Activated CD8-positive, alpha-beta T cell treated with anti-CD3 and anti-CD28 coated beads for 36 hours (primary cell): ENCODE measurements around the gene ETV1. TPM values are rescaled to one million over a fixed set of nuclear protein-coding genes. Genes with fewer than 3 reads are reported as not detected.

Source experiments
- ATAC-seq: fragments of 200-7000 bp; cut with Tn5 transposase; one replicate; pipeline ENCODE4 v1.10.0; 2021; ENCODE audit warnings: mild to moderate bottlenecking, moderate library complexity
- CTCF ChIA-PET: fragments of 350-600 bp; sonication (Branson Sonifier 250); formaldehyde crosslinking; loops from one replicate; lab custom pipeline; 2021; ENCODE audit warnings: antibody characterized with exemption; lab: Charles Lee
- POLR2A ChIA-PET: fragments of 350-600 bp; sonication (Branson Sonifier 250); formaldehyde crosslinking; loops from one replicate; lab custom pipeline; 2021; ENCODE audit warnings: antibody characterized with exemption; lab: Charles Lee
- DNase-seq: peaks from one replicate; pipeline ENCODE4 v3.0.0-alpha.2; 2020
- H3K27ac Mint-ChIP-seq: one replicate; pipeline ENCODE4 v1.8.0; 2021; ENCODE audit warnings: mild to moderate bottlenecking, mixed read lengths
- H3K27me3 Mint-ChIP-seq: one replicate; pipeline ENCODE4 v1.8.0; 2021; ENCODE audit warnings: mixed read lengths
- H3K36me3 Mint-ChIP-seq: one replicate; pipeline ENCODE4 v1.8.0; 2021; ENCODE audit warnings: low read depth, mixed read lengths
- H3K4me1 Mint-ChIP-seq: one replicate; pipeline ENCODE4 v1.8.0; 2021; ENCODE audit warnings: low read depth, mixed read lengths
- H3K4me3 Mint-ChIP-seq: one replicate; pipeline ENCODE4 v1.8.0; 2021; ENCODE audit warnings: mild to moderate bottlenecking, moderate library complexity, mixed read lengths
- H3K9me3 Mint-ChIP-seq: one replicate; pipeline ENCODE4 v1.8.0; 2021; ENCODE audit warnings: mixed read lengths
- intact Hi-C: fragments of 100-400 bp; cut with micrococcal nuclease; formaldehyde crosslinking; loops from one replicate; pipeline ENCODE4 v1.10.0; 2022
- total RNA-seq, 2 experiments: library from RNA; stranded (reverse); gene quantifications; one replicate each; pipeline ENCODE4 v1.2.3, GENCODE V29; 2021
- TF ChIP-seq, protein P1 (sequence below): fragments of 200-600 bp; IDR thresholded peaks from one replicate; pipeline ENCODE4 v1.8.0; 2022; ENCODE audit warnings: antibody characterized with exemption, mild to moderate bottlenecking

Gene ETV1
- total RNA-seq, 2 experiments from 2014 or later = 0.18 to 0.56 TPM

DNA sequence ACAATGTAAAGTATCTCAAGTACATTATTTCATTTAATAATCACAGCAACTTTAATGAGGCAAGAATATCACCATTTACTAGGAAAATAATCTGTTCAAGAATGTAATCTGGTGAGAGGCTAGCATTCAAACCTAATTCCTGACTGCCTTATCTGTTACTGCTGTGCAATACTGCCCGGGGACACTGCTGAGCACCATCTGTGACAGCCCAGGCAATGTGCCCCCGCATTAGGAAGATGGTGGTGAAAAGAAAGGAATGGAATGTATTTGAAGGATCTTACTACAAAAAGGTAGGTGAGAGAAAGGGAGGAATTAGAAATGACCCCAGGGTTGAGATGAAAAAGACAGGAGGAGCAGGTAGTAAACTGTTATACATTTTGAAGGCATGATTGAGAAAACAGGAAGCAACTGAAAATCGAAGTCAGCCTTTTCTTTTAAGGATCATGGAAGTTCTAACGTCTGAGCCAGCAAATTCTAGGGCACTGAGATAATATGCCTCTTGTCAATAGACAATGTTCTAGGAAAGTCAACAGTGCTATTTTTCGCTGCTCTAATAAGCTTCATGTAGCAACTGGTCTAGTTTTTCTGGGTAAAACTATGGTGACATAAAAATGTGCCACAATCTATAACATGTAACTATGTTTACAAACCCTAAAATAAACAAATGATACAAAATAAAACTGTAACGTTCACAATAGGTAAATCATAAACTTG lies 90.4 kb downstream of the ETV1 start:
- no peaks in the 10 kb centered on the region for H3K27me3 Mint-ChIP-seq
- CTCF ChIA-PET = no interaction called here
- DNase-seq (no peak), ATAC-seq (no peak)
- POLR2A ChIA-PET = no interaction called here
- H3K36me3 Mint-ChIP-seq = no peaks in the 10 kb centered on the region
- intact Hi-C loops = no loop called here
- H3K4me3 Mint-ChIP-seq = no peak overlapping the region
- no peaks in the 10 kb centered on the region for H3K4me1 Mint-ChIP-seq
- H3K9me3 Mint-ChIP-seq = no peaks in the 10 kb centered on the region
- no peak overlapping the region for H3K27ac Mint-ChIP-seq
- TF ChIP-seq, protein P1, sequence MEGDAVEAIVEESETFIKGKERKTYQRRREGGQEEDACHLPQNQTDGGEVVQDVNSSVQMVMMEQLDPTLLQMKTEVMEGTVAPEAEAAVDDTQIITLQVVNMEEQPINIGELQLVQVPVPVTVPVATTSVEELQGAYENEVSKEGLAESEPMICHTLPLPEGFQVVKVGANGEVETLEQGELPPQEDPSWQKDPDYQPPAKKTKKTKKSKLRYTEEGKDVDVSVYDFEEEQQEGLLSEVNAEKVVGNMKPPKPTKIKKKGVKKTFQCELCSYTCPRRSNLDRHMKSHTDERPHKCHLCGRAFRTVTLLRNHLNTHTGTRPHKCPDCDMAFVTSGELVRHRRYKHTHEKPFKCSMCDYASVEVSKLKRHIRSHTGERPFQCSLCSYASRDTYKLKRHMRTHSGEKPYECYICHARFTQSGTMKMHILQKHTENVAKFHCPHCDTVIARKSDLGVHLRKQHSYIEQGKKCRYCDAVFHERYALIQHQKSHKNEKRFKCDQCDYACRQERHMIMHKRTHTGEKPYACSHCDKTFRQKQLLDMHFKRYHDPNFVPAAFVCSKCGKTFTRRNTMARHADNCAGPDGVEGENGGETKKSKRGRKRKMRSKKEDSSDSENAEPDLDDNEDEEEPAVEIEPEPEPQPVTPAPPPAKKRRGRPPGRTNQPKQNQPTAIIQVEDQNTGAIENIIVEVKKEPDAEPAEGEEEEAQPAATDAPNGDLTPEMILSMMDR = no peak

DNA sequence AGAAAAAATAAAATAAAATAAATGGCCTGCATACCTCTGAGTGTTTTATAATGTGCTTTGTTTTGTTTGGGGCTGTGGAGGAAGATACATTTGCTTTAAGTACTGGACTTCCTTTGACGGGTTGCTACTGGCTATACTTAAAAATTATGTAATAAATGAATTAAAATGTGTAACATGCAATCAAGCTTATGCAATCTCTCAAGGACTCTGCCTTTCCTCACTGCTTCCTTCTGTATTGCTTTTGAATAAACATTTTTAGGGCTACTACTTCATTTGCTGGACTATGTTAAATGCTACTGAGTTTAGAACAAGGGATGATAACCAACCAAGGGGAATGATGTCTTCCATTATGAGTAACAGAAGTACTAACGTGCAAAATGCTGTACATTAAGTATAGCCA lies 91.6 kb downstream of the ETV1 start:
- no peaks in the 10 kb centered on the region for H3K4me1 Mint-ChIP-seq
- TF ChIP-seq, protein P1 = no peak
- H3K9me3 Mint-ChIP-seq = no peaks in the 10 kb centered on the region
- no peak for DNase-seq
- intact Hi-C loops = no loop called here
- ChIA-PET POLR2A (no interaction called here), CTCF (no interaction called here)
- no peak for ATAC-seq
- H3K36me3 Mint-ChIP-seq = no peaks in the 10 kb centered on the region
- no peaks in the 10 kb centered on the region for H3K27me3 Mint-ChIP-seq
- no peak overlapping the region for H3K27ac Mint-ChIP-seq
- H3K4me3 Mint-ChIP-seq = no peak overlapping the region

DNA sequence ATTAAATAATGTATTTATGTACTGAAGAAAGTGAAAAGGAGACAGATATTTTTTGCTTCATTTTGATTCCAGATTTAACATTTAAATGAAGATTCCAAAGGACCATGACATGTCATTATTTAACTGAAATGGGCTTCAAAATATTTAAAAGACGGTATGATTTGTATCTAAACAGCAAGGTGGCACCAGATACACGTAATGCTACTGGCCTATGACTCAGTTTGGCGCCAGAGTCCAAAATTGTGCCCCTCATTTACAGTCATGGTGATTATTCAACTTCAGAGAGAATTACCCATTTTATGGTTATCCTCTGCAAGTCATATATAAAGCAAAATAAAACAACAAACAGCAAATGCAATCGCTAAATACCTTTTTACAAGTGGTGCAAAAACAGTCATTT lies 94.5 kb downstream of the ETV1 start:
- no peaks in the 10 kb centered on the region for H3K9me3 Mint-ChIP-seq
- DNase-seq (no peak), ATAC-seq (no peak)
- TF ChIP-seq, protein P1 = no peak
- H3K36me3 Mint-ChIP-seq = no peaks in the 10 kb centered on the region
- no peaks in the 10 kb centered on the region for H3K4me1 Mint-ChIP-seq
- intact Hi-C loops = no loop called here
- no peak overlapping the region for H3K4me3 Mint-ChIP-seq
- H3K27me3 Mint-ChIP-seq = no peaks in the 10 kb centered on the region
- ChIA-PET CTCF (no interaction called here), POLR2A (no interaction called here)
- H3K27ac Mint-ChIP-seq = no peak overlapping the region

DNA sequence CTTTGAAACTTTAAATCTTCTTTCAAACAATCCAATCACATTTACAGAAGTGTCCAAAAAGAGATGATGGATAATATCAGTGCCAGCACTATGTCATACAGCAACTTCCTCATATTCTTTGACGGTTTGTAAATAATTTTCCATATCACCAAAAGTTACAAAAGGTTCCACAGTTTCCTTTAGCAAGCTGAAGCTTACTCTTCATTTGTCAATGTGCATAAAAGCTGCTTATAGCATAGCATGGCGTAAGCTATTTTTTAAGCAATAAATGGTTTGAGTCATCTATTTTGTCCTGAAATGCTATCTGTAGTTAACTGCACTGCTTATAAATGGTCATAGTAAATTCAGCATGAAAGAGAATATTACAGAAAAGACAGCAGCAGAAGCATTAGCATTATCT lies 95.1 kb downstream of the ETV1 start:
- ATAC-seq (no peak), DNase-seq (no peak)
- intact Hi-C loops = no loop called here
- TF ChIP-seq, protein P1 = no peak
- CTCF ChIA-PET = no interaction called here
- Mint-ChIP-seq H3K27me3 (no peaks in the 10 kb centered on the region), H3K27ac (no peak overlapping the region), H3K36me3 (no peaks in the 10 kb centered on the region), H3K4me1 (no peaks in the 10 kb centered on the region), H3K4me3 (no peak overlapping the region), H3K9me3 (no peaks in the 10 kb centered on the region)
- POLR2A ChIA-PET = no interaction called here

DNA sequence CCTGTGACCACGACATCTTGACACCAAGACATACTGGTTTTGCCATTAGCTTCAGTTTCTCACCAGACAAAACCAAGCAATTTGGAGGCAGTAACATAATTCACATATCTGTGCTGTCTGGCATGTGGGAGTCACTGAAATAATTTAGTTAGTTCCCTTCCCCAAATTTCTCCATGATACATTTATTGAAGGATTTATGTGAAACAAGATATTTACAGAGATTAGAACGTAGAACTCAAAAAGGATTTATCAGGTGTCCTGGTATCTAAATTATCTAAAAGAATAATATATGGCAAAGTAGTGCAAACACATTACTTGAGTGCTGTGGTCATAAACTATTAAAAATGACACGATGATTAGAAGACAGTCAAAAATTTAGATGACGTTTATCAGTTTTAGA lies 98.7 kb downstream of the ETV1 start:
- no peak for DNase-seq
- no peak for ATAC-seq
- no peak overlapping the region for H3K4me3 Mint-ChIP-seq
- no peaks in the 10 kb centered on the region for H3K4me1 Mint-ChIP-seq
- POLR2A ChIA-PET = no interaction called here
- H3K9me3 Mint-ChIP-seq = no peaks in the 10 kb centered on the region
- TF ChIP-seq, protein P1 = no peak
- no peaks in the 10 kb centered on the region for H3K27me3 Mint-ChIP-seq
- CTCF ChIA-PET = no interaction called here
- H3K27ac Mint-ChIP-seq = no peak overlapping the region
- no peaks in the 10 kb centered on the region for H3K36me3 Mint-ChIP-seq
- intact Hi-C loops = no loop called here
